ENCODE measurements around the gene PDE2A. TPM values are rescaled to one million over a fixed set of nuclear protein-coding genes. Genes with fewer than 3 reads are reported as not detected.
A peak's percentile ranks its signal among the peaks of the same experiment; 100 is the strongest.

Gene PDE2A
- total RNA-seq, 6 donors from 2014 or later: 4.7 to 46.1 (median 16.7) TPM

DNA sequence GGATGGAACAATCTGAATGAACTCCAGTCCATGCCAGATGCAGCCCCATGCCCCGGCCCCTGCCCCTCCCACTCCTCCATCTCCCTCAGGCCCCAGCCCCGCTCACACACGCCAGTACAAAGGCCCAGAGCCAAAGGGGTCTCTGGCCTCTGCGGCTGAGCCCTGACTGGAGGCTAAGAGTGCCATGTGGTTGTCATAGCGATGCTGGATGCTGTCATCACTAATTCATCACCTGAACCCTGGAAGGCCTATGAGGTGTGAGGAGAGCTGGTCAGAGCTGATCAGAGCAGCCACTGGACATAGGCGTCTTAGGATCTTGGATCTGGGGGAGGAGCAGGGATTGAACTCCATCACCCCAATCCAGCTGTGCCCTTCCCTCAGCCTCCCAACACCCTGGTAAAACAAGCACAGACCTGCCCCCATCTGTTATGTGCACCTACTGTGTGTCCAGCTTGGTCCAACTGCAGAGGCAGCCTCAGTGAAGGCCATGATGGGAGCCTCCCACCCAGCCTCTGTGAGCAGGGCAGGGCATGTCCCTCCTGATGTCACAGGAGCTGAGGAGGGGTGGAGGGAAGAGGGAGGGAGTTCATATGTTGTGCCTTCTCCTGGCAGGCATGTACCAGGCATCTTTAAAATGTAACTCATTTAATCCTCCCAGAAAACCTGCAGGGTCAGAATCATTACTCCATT lies 16.7 kb downstream of the PDE2A start:
- Histone ChIP-seq H3K27ac (no peak overlapping the region), H3K4me1 (no peaks in the 10 kb centered on the region), H3K4me3 (no peak overlapping the region), H3K27me3 (no peaks in the 10 kb centered on the region), H3K36me3 (no peaks in the 10 kb centered on the region), H3K9me3 (no peaks in the 10 kb centered on the region)
- TF ChIP-seq POLR2AphosphoS5 (IDR thresholded peaks at IDR 0.05) (no peak), POLR2A (IDR thresholded peaks at IDR 0.05) (no peak), EP300 (IDR thresholded peaks at IDR 0.05) (no peak), CTCF (IDR thresholded peaks at IDR 0.05) (no peak)
- DNase-seq: no peak
- no peak for ATAC-seq (ENCODE audit: low FRiP score in 2 of 2)
- 53 to 87% methylated on average over 4 to 6 of the region's 6 CpGs for WGBS, 2 donors

- no peak overlapping the region for H3K4me3 ChIP-seq
- no peaks in the 10 kb centered on the region for H3K36me3 ChIP-seq
- TF ChIP-seq EP300 (IDR thresholded peaks at IDR 0.05) (no peak), POLR2A (IDR thresholded peaks at IDR 0.05) (no peak), POLR2AphosphoS5 (IDR thresholded peaks at IDR 0.05) (no peak), CTCF (IDR thresholded peaks at IDR 0.05) (no peak)
- no peak overlapping the region for H3K27ac ChIP-seq
- 69 to 71% methylated on average over 9 to 11 of the region's 11 CpGs for WGBS, 2 donors
- no peaks in the 10 kb centered on the region for H3K4me1 ChIP-seq
- ATAC-seq (ENCODE audit: low FRiP score in 2 of 2): no peak
- no peaks in the 10 kb centered on the region for H3K9me3 ChIP-seq
- H3K27me3 ChIP-seq: no peaks in the 10 kb centered on the region
- DNase-seq: peak in 1 of 2 donors; percentile 40
Measured at GRCh38 chr11:72655896-72656464, 18.2 kb downstream of the PDE2A start.

DNA sequence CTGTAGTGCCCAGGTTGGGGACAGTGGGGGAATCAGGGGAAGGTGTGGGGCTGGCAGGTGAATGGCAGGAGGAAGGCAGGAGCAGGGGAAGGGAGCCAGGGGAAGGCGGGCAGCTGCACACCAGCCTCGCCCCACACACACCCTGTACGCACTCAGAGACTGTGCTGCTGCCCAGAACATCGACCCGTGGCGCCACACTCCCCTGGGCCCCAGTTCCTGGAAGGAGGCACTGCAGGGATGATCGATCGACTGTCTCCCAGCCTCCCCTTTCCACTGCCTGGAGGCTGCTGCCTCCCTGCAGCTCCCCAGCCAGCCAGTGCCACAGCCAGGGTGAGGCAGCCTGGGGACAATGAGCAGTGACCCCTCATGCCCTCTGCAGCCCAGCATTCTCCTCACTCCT lies 19.2 kb downstream of the PDE2A start:
- no peaks in the 10 kb centered on the region for H3K27me3 ChIP-seq
- H3K27ac ChIP-seq: no peak overlapping the region
- WGBS, 2 donors: 70 to 100% methylated on average over 2 of the region's 8 CpGs
- no peak for ATAC-seq (ENCODE audit: low FRiP score in 2 of 2)
- peak in 1 of 2 donors; percentile 61 for DNase-seq
- TF ChIP-seq POLR2A (IDR thresholded peaks at IDR 0.05) (no peak), CTCF (IDR thresholded peaks at IDR 0.05) (no peak), POLR2AphosphoS5 (IDR thresholded peaks at IDR 0.05) (no peak), EP300 (IDR thresholded peaks at IDR 0.05) (no peak)
- H3K9me3 ChIP-seq: no peaks in the 10 kb centered on the region
- no peaks in the 10 kb centered on the region for H3K36me3 ChIP-seq
- no peak overlapping the region for H3K4me3 ChIP-seq
- no peaks in the 10 kb centered on the region for H3K4me1 ChIP-seq

GRCh38 chr11:72653649-72654048 lies 20.6 kb downstream of the PDE2A start:
- Histone ChIP-seq H3K9me3 (no peaks in the 10 kb centered on the region), H3K27me3 (no peaks in the 10 kb centered on the region), H3K4me1 (no peaks in the 10 kb centered on the region), H3K4me3 (no peak overlapping the region), H3K27ac (no peak overlapping the region), H3K36me3 (no peaks in the 10 kb centered on the region)
- 66 to 80% methylated on average over 3 of the region's 3 CpGs for WGBS, 2 donors
- TF ChIP-seq POLR2AphosphoS5 (IDR thresholded peaks at IDR 0.05) (no peak), CTCF (IDR thresholded peaks at IDR 0.05) (no peak), POLR2A (IDR thresholded peaks at IDR 0.05) (no peak), EP300 (IDR thresholded peaks at IDR 0.05) (no peak)
- DNase-seq (no peak), ATAC-seq (ENCODE audit: low FRiP score in 2 of 2) (no peak)

Measured in upper lobe of left lung (tissue), 6 donors.